HepG2 (cell line): ENCODE results near the gene OR2A25. TPM values are rescaled to one million over a fixed set of nuclear protein-coding genes. Genes with fewer than 3 reads are reported as not detected.

Experiments used
- ATAC-seq: fragments of 200-7000 bp; cut with Tn5 transposase; 3 replicates; pipeline ENCODE4 v1.9.1; 2020; ENCODE audit warnings: mild to moderate bottlenecking, moderate library complexity
- BruUV-seq: library from RNA; stranded (reverse); fragments of 400-500 nt; replicated peaks from 2 replicates; lab custom pipeline; 2021; lab: Mats Ljungman, UMichigan
- CTCF ChIA-PET: fragments of 300-600 bp; formaldehyde crosslinking; extraction: SDS; loops from one replicate; lab custom pipeline; 2021; ENCODE audit warnings: low total read pairs, inconsistent platforms, low intra/inter-chr PET ratio; lab: Yijun Ruan, JAX
- POLR2A ChIA-PET: fragments of 350-600 bp; sonication (Branson Sonifier 250); formaldehyde crosslinking; loops from one replicate; lab custom pipeline; 2020; ENCODE audit warnings: antibody characterized with exemption, inconsistent platforms; lab: Yijun Ruan, JAX
- DNase-seq: peaks from one replicate; pipeline ENCODE4 v3.0.0-alpha.2; 2015; ENCODE audit warnings: low spot score
- FAIRE-seq: peaks from 3 replicates; lab custom pipeline; 2011; peaks lifted over from hg19 to GRCh38; lab: Jason Lieb, UNC
- H2AFZ ChIP-seq: one replicate; pipeline ENCODE4 v1.6.1; 2011; ENCODE audit warnings: low read length, inconsistent platforms
- H3K27ac ChIP-seq: fragments of 300-600 bp; 3 replicates; pipeline ENCODE4 v1.8.0; 2011; ENCODE audit warnings: mixed run types, mild to moderate bottlenecking, mixed read lengths, low read length, inconsistent platforms; ENCODE audit not compliant: insufficient read depth; ENCODE audit errors: extremely low read length
- H3K27me3 ChIP-seq, 2 experiments: fragments of 200-600 bp in 1 of 2; 2 replicates in 1 of 2; 3 replicates in 1 of 2; pipeline versions ENCODE4 v1.6.0 to v1.8.0; 2011; ENCODE audit warnings: low read length in 2 of 2, mild to moderate bottlenecking in 2 of 2, moderate library complexity in 2 of 2, inconsistent platforms in 1 of 2; ENCODE audit not compliant: insufficient read depth in 2 of 2, control insufficient read depth in 1 of 2
- H3K36me3 ChIP-seq, 2 experiments: fragments of 200-600 bp in 1 of 2; replicated peaks in 1 of 2; 2 replicates in 1 of 2; 3 replicates in 1 of 2; pipeline versions ENCODE4 v1.5.1 to v1.8.0; 2011; ENCODE audit warnings: low read length in 2 of 2, inconsistent platforms in 1 of 2; ENCODE audit not compliant: insufficient read depth in 2 of 2, control insufficient read depth in 1 of 2
- H3K4me1 ChIP-seq: 2 replicates; pipeline ENCODE4 v1.5.1; 2012; ENCODE audit warnings: low read length, inconsistent platforms; ENCODE audit not compliant: insufficient read depth
- H3K4me2 ChIP-seq: 2 replicates; pipeline ENCODE4 v1.6.0; 2011; ENCODE audit warnings: low read depth, low read length, inconsistent platforms
- H3K4me3 ChIP-seq, 3 experiments: fragments of 200-600 bp in 1 of 3; sonication (generic), shearing (Covaris generic) in 1 of 3; replicated peaks in 1 of 3; 2 replicates each; pipeline ENCODE4 v1.5.1; 2011 to 2016; ENCODE audit warnings: low read length in 3 of 3, inconsistent platforms in 2 of 3, low read depth in 2 of 3, mild to moderate bottlenecking in 2 of 3, control low read depth in 1 of 3, mixed read lengths in 1 of 3; ENCODE audit not compliant: insufficient read depth in 1 of 3
- H3K79me2 ChIP-seq: one replicate; pipeline ENCODE4 v1.6.1; 2011; ENCODE audit warnings: low read length, inconsistent platforms; ENCODE audit not compliant: insufficient read depth
- H3K9ac ChIP-seq: 2 replicates; pipeline ENCODE4 v1.6.0; 2011; ENCODE audit warnings: mild to moderate bottlenecking, low read depth, low read length, inconsistent platforms; ENCODE audit not compliant: insufficient read depth
- H3K9me3 ChIP-seq: 2 replicates; pipeline ENCODE4 v1.5.1; 2012; ENCODE audit warnings: mild to moderate bottlenecking, low read length
- H4K20me1 ChIP-seq: 2 replicates; pipeline ENCODE4 v1.6.0; 2011; ENCODE audit warnings: inconsistent platforms, mild to moderate bottlenecking, low read length, moderate library complexity; ENCODE audit not compliant: insufficient read depth
- AHR ChIP-seq: IDR thresholded peaks from 2 replicates; pipeline ENCODE4 v1.6.1; 2018; ENCODE audit warnings: missing genetic modification reagents, missing compliant biosample characterization
- CCDC6 ChIP-seq: sonication (generic); formaldehyde crosslinking; IDR thresholded peaks from 2 replicates; pipeline ENCODE4 v1.8.1; 2022; ENCODE audit warnings: mild to moderate bottlenecking, missing genetic modification reagents, moderate library complexity
- CHCHD3 ChIP-seq: sonication (generic); formaldehyde crosslinking; IDR thresholded peaks from 2 replicates; pipeline ENCODE4 v1.8.0; 2022; ENCODE audit warnings: mild to moderate bottlenecking, missing genetic modification reagents, moderate library complexity
- KDM3A ChIP-seq: IDR thresholded peaks from 2 replicates; pipeline ENCODE4 v1.6.1; 2018; ENCODE audit warnings: low read depth, missing compliant biosample characterization
- MIER3 ChIP-seq: IDR thresholded peaks from 2 replicates; pipeline ENCODE4 v1.6.1; 2016; ENCODE audit warnings: missing compliant biosample characterization, borderline replicate concordance
- NCOA5 ChIP-seq: sonication (generic); formaldehyde crosslinking; IDR thresholded peaks from 2 replicates; pipeline ENCODE4 v1.4.0; 2020; ENCODE audit warnings: missing genetic modification reagents
- NFYC ChIP-seq: IDR thresholded peaks from 2 replicates; pipeline ENCODE4 v1.6.1; 2016; ENCODE audit warnings: missing genetic modification reagents, missing compliant biosample characterization
- PHB2 ChIP-seq: fragments of 450-650 bp; IDR thresholded peaks from 2 replicates; pipeline ENCODE4 v1.6.1; 2018; ENCODE audit not compliant: partially characterized antibody
- TCF7L2 ChIP-seq: IDR thresholded peaks from 2 replicates; pipeline ENCODE4 v1.6.1; 2011; ENCODE audit warnings: mild to moderate bottlenecking, low read depth, low read length, moderate library complexity
- ZBTB1 ChIP-seq: sonication (generic); formaldehyde crosslinking; IDR thresholded peaks from 2 replicates; pipeline ENCODE4 v1.4.0; 2020; ENCODE audit warnings: missing genetic modification reagents, borderline replicate concordance
- ZNF253 ChIP-seq: sonication (generic); formaldehyde crosslinking; IDR thresholded peaks from 2 replicates; pipeline ENCODE4 v1.8.0; 2022; ENCODE audit warnings: mild to moderate bottlenecking, missing genetic modification reagents, borderline replicate concordance
- ZNF672 ChIP-seq: sonication (generic); formaldehyde crosslinking; IDR thresholded peaks from 2 replicates; pipeline ENCODE4 v1.8.1; 2022; ENCODE audit warnings: missing genetic modification reagents
- ZNF784 ChIP-seq: sonication (generic); formaldehyde crosslinking; IDR thresholded peaks from 2 replicates; pipeline ENCODE4 v1.5.1; 2020; ENCODE audit warnings: missing genetic modification reagents, mild to moderate bottlenecking, borderline replicate concordance
- WGBS: methylation state at CpG from one replicate; pipeline ENCODE4 v1.1.6; 2017; ENCODE audit warnings: low lambda C conversion rate; 5-methylcytosine and 5-hydroxymethylcytosine counted together
- in situ Hi-C: cut with HindIII; loops from 2 replicates; pipeline ENCODE4 v1.10.0; 2017; ENCODE audit warnings: low pct_unique_long_range_greater_than_20kb; ENCODE audit not compliant: extremely low pct_ligation_motif_present
- intact Hi-C: fragments of 100-400 bp; cut with micrococcal nuclease; formaldehyde crosslinking; loops from one replicate; pipeline ENCODE4 v1.10.0; 2022; ENCODE audit not compliant: unreplicated experiment
- polyA plus RNA-seq, 8 experiments: library from polyadenylated mRNA; depleted of rRNA in 3 of 8; stranded (reverse) in 7 of 8; unstranded in 1 of 8; fragments of >200 nt; fragmentation: Illumina TruSeq in 4 of 8; extraction: Trizol in 4 of 8; gene quantifications; 2 replicates each; pipeline versions ENCODE4 v1.2.1 to v1.2.3, GENCODE V29; 2011 to 2016; ENCODE audit warnings: low read depth in 4 of 8, missing spikeins in 1 of 8, mixed read lengths in 1 of 8; ENCODE audit not compliant: insufficient read depth in 1 of 8
- total RNA-seq, 5 experiments: library from RNA; depleted of rRNA; stranded (reverse); fragments of >200 nt; fragmentation: Illumina TruSeq; extraction: Trizol; gene quantifications; 2 replicates each; pipeline ENCODE4 v1.2.3, GENCODE V29; 2016; ENCODE audit warnings: low read depth in 1 of 5
- TF ChIP-seq, protein P1 (sequence below): sonication (generic); formaldehyde crosslinking; IDR thresholded peaks from 2 replicates; pipeline ENCODE4 v1.8.0; 2022; ENCODE audit warnings: missing genetic modification reagents, mild to moderate bottlenecking, borderline replicate concordance

Gene OR2A25
- total and polyA plus RNA-seq, 2 of the 13 experiments (the other 11 are each of a cell fraction or from before 2014, with no cell fraction given), result 0.07 TPM; not detected in 1

DNA sequence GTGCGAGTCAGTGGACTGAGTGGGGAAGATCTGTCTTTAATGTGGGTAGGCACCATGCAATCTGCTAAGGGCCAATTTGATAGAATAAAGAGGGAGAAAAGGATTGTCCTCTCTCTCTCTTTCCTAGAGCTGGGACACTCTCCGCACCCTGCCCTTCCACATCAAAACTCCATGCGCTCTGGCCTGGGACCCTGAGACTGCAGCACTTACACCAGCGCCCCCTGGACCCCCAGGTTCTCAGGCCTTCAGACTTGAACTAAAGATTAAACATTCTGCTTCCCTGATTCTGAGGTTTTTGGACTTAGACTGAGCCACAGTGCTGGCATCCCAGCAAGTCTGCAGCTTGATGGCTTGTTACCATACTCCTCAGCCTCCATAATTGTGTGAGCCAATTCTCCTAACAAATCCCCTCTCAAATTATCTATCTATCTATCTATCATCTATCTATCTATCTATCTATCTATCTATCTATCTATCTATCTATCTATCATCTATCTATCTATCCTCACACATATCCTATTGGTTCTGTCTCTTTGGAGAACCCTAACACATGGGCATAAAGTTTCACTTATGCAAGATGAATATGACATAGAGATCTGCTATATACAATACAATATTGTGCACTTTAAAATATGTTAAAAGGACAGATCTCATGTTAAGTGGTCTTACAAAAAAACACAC lies 43.3 kb upstream of the OR2A25 start:
- CTCF ChIA-PET, result interaction anchor here (1.1 kb wide), 1 partner anchor 125 kb away, joined by 4 read pairs; the partner anchor contains the start of gene TCAF1
- no peak for ATAC-seq
- no peaks in the 10 kb centered on the region for H3K79me2 ChIP-seq
- no peak overlapping the region for H3K4me2 ChIP-seq
- H3K27me3 ChIP-seq, result no peaks in the 10 kb centered on the region
- no peak for FAIRE-seq
- WGBS, result 36% methylated on average over 4 of the region's 4 CpGs
- no peak overlapping the region for H3K9ac ChIP-seq
- TF ChIP-seq ZBTB1 (CRISPR knock-in tag) (no peak), KDM3A (CRISPR knock-in tag) (no peak), NCOA5 (CRISPR knock-in tag) (no peak), NFYC (no peak), CHCHD3 (CRISPR knock-in tag) (no peak), ZNF672 (CRISPR knock-in tag) (no peak), PHB2 (no peak), AHR (CRISPR knock-in tag) (no peak), MIER3 (CRISPR knock-in tag) (no peak), ZNF784 (CRISPR knock-in tag) (no peak), ZNF253 (CRISPR knock-in tag) (no peak), TCF7L2 (no peak), CCDC6 (CRISPR knock-in tag) (no peak)
- TF ChIP-seq, protein P1, sequence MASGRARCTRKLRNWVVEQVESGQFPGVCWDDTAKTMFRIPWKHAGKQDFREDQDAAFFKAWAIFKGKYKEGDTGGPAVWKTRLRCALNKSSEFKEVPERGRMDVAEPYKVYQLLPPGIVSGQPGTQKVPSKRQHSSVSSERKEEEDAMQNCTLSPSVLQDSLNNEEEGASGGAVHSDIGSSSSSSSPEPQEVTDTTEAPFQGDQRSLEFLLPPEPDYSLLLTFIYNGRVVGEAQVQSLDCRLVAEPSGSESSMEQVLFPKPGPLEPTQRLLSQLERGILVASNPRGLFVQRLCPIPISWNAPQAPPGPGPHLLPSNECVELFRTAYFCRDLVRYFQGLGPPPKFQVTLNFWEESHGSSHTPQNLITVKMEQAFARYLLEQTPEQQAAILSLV, result no peak
- POLR2A ChIA-PET, result no interaction called here
- H3K27ac ChIP-seq, result no peak overlapping the region
- DNase-seq, result no peak
- no peaks in the 10 kb centered on the region for H4K20me1 ChIP-seq
- H2AFZ ChIP-seq, result no peak overlapping the region
- no peak overlapping the region for H3K4me3 ChIP-seq
- intact Hi-C loops, result no loop called here
- no peaks in the 10 kb centered on the region for H3K4me1 ChIP-seq
- in situ Hi-C loops, result no loop called here
- BruUV-seq, result no TSS peak
- H3K9me3 ChIP-seq, result no peaks in the 10 kb centered on the region
- H3K36me3 ChIP-seq, result no peaks in the 10 kb centered on the region
